SH-SY5Y (cell line): ENCODE data around the gene C12orf75.

Experiments
- GATA2 ChIP-seq: IDR thresholded peaks from 2 replicates; pipeline ENCODE4 v1.6.1; 2011; ENCODE audit warnings: mild to moderate bottlenecking, low read depth, low read length
- GATA3 ChIP-seq: IDR thresholded peaks from 2 replicates; pipeline ENCODE4 v1.6.1; 2011; ENCODE audit warnings: low read depth, mild to moderate bottlenecking, low read length, moderate library complexity

C12orf75 gene

GRCh38 chr12:105330283-105330930, at the start of gene C12orf75:
TSS of gene C12orf75 (plus strand) at chr12:105330691. CDS start at chr12:105330892, 201 bp downstream.
- TF ChIP-seq GATA2 (no peak), GATA3 (no peak)

- TF ChIP-seq GATA3 (no peak), GATA2 (no peak)
These were observed 49.4 kb upstream of the C12orf75 start for GRCh38 chr12:105280966-105281693.

- no peak for TF ChIP-seq GATA2
- no peak for TF ChIP-seq GATA3
These were observed 48.8 kb upstream of the C12orf75 start for GRCh38 chr12:105281694-105282049.

GRCh38 chr12:105285378-105285777, 45.1 kb upstream of the C12orf75 start:
- no peak for TF ChIP-seq GATA2
- TF ChIP-seq GATA3 = no peak

GRCh38 chr12:105287408-105287807, 43.1 kb upstream of the C12orf75 start:
- TF ChIP-seq GATA3 (no peak), GATA2 (no peak)

- TF ChIP-seq GATA3 (no peak), GATA2 (no peak)
These were observed 42.0 kb upstream of the C12orf75 start for GRCh38 chr12:105288311-105288996.

GRCh38 chr12:105289114-105289904, 41.2 kb upstream of the C12orf75 start:
- TF ChIP-seq GATA3 (no peak), GATA2 (no peak)

DNA sequence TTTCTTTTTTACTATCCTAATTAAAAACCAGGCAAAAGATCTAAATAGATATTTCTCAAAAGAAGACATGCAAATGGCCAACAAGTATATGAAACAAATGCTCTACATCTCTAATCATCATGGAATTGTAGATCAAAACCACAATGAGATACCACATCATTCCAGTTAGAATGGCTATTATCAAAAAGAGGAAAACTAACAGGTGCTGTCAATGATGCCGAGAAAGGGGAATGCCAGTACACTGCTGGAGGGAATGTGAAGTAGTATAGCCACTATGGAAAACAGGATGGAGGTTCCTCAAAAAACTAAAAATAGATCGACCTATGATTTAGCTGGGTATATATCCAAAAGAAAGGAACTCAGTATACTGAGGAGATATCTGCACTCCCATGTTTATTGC, 39.0 kb upstream of the C12orf75 start:
- TF ChIP-seq GATA2 (no peak), GATA3 (no peak)

DNA sequence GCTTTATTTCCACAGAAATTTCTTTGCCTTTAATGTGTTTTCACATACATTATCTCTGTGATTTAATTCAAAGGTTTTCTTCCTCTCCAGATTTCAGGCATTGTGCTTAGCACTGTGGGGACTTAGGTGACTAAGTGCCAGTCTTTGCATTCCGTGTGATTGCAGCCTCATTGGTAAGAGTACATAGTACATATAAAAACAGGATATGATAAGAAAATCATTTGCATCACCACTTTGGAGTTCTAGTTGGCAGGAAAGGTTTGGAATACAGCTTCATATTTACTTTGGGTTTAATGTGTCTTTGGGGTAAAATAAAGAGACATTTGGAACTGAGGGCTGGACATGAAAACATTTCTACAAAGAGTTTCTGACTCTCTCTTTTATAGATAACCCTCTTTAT, 37.8 kb upstream of the C12orf75 start:
- no peak for TF ChIP-seq GATA2
- TF ChIP-seq GATA3 = no peak

DNA sequence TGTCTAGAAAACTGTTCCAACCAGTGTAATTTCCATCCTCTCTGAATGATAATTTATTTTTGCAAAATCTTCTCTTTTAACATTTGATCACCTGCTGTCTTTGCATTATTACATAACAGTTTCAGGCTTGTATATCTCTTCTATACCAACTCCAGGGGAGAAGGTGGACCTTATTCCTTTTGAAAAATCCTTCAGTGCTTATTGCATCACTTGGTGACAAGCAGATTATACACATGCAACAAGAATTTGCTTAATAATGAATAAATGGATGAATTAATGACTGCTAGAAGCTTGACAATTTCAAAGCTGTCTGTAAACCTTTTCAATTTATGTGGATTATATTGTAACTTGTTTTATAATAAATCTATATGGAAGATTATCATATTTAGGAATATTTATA, 37.3 kb upstream of the C12orf75 start:
- TF ChIP-seq GATA2 (no peak), GATA3 (no peak)

- no peak for TF ChIP-seq GATA3
- no peak for TF ChIP-seq GATA2
These were observed 36.3 kb upstream of the C12orf75 start for GRCh38 chr12:105294161-105294560.

DNA sequence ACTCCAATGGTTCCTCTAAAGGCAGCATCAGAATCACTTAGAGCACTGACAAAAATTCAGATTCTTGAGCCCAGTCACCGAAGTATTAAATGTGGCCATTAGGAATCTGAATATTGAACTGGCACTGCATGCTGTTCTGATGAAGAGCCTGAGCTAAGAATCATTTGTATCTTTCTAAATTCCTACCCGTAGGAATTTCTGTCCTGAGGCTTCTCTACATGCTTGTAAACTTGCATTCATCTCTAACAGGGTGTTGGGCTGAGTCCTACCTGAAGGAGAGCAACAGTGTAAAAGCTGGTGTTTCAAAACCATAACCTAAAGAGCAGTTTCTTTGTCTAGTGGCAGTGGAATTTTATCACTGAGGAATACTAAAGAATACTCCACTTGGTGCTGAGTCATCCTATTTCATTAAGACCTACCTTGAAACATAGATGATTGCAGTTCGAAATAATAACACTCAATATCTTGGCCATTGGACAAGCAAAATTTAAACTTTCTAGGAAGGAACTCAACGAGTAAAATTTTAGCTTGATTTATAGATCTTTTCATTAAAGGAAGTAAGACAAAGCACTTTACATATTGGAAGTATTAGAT, 35.5 kb upstream of the C12orf75 start:
- TF ChIP-seq GATA3 = no peak
- TF ChIP-seq GATA2 = no peak
